T-cell (primary cell): ENCODE results near the gene ZNF343. TPM values are rescaled to one million over a fixed set of nuclear protein-coding genes. Genes with fewer than 3 reads are reported as not detected.

Source experiments
- ATAC-seq, 4 experiments: fragments of 200-7000 bp in 3 of 4; fragments of 150-1000 bp in 1 of 4; cut with Tn5 transposase; replicated peaks in 1 of 4; 1 replicate in 3 of 4; 2 replicates in 1 of 4; pipeline ENCODE4 v1.10.0; 2021; ENCODE audit warnings: moderate library complexity in 3 of 4, mild to moderate bottlenecking in 2 of 4, moderate number of reproducible peaks in 1 of 4
- CTCF ChIA-PET, 2 donors: fragments of 300-600 bp; sonication (Branson Sonifier 250); formaldehyde crosslinking; loops; one replicate each; lab custom pipeline; 2022; ENCODE audit warnings: antibody characterized with exemption in 2 of 2; lab: Charles Lee
- POLR2A ChIA-PET, 2 donors: fragments of 300-600 bp; sonication (Branson Sonifier 250); formaldehyde crosslinking; loops; one replicate each; lab custom pipeline; 2022; ENCODE audit warnings: antibody characterized with exemption in 2 of 2; lab: Charles Lee
- DNase-seq, 35 experiments: peaks; one replicate each; pipeline versions ENCODE4 v3.0.0 to v3.0.0-alpha.2; 2013 to 2023
- H3K27ac ChIP-seq: one replicate; pipeline ENCODE4 v1.5.1; 2013; ENCODE audit warnings: low read length
- H3K27me3 ChIP-seq, 2 experiments: replicated peaks in 1 of 2; 1 replicate in 1 of 2; 2 replicates in 1 of 2; pipeline versions ENCODE4 v1.6.1 to v1.7.0; 2013; ENCODE audit warnings: low read length in 1 of 2, mixed read lengths in 1 of 2; ENCODE audit not compliant: control insufficient read depth in 2 of 2, insufficient read depth in 2 of 2; ENCODE audit errors: extremely low read depth in 1 of 2
- H3K36me3 ChIP-seq, 2 donors: 1 replicate in 1 of 2; 2 replicates in 1 of 2; pipeline versions ENCODE4 v1.6.1 to v1.7.0; 2013; ENCODE audit warnings: low read length in 1 of 2; ENCODE audit not compliant: control insufficient read depth in 2 of 2, insufficient read depth in 1 of 2; ENCODE audit errors: extremely low read depth in 1 of 2
- H3K4me1 ChIP-seq, 2 experiments: 1 replicate in 1 of 2; 2 replicates in 1 of 2; pipeline versions ENCODE4 v1.6.1 to v1.7.0; 2013; ENCODE audit warnings: low read length in 2 of 2, mixed read lengths in 1 of 2; ENCODE audit not compliant: insufficient read depth in 2 of 2, control insufficient read depth in 1 of 2; ENCODE audit errors: extremely low read depth in 1 of 2
- H3K4me3 ChIP-seq, 2 donors: 1 replicate in 1 of 2; 2 replicates in 1 of 2; pipeline versions ENCODE4 v1.5.1 to v1.7.0; 2013; ENCODE audit warnings: mild to moderate bottlenecking in 2 of 2, low read length in 1 of 2, moderate library complexity in 1 of 2; ENCODE audit not compliant: control insufficient read depth in 1 of 2; ENCODE audit errors: extremely low read depth in 1 of 2
- H3K9me3 ChIP-seq: 2 replicates; pipeline ENCODE4 v1.7.0; 2013
- H3K27ac Mint-ChIP-seq, 2 donors: one replicate each; pipeline ENCODE4 v1.8.0; 2020 to 2021; ENCODE audit warnings: mild to moderate bottlenecking in 2 of 2, mixed read lengths in 2 of 2
- H3K27me3 Mint-ChIP-seq, 2 donors: one replicate each; pipeline ENCODE4 v1.8.0; 2021 to 2022; ENCODE audit warnings: mixed read lengths in 2 of 2
- H3K36me3 Mint-ChIP-seq: one replicate; pipeline ENCODE4 v1.8.0; 2021; ENCODE audit warnings: mixed read lengths
- H3K4me1 Mint-ChIP-seq, 3 donors: one replicate each; pipeline ENCODE4 v1.8.0; 2020 to 2022; ENCODE audit warnings: mixed read lengths in 3 of 3, mild to moderate bottlenecking in 1 of 3
- H3K4me3 Mint-ChIP-seq, 3 donors: one replicate each; pipeline ENCODE4 v1.8.0; 2020 to 2022; ENCODE audit warnings: mild to moderate bottlenecking in 3 of 3, mixed read lengths in 3 of 3, moderate library complexity in 3 of 3
- H3K9me3 Mint-ChIP-seq, 3 donors: one replicate each; pipeline ENCODE4 v1.8.0; 2020 to 2022; ENCODE audit warnings: mixed read lengths in 3 of 3
- WGBS: methylation state at CpG from one replicate; pipeline ENCODE4 v1.1.5; 2013; ENCODE audit warnings: missing lambda C conversion rate; ENCODE audit not compliant: insufficient coverage; 5-methylcytosine and 5-hydroxymethylcytosine counted together
- total RNA-seq, 35 experiments: library from RNA in 6 of 35; stranded (reverse) in 6 of 35; fragments of 120-200 nt in 1 of 35; gene quantifications; one replicate each; pipeline versions ENCODE4 v1.2.1 to v1.2.4 and lab custom pipeline; 2013 to 2026

Gene ZNF343
- total RNA-seq, 5 donors from 2014 or later (not counting 1 experiment from before 2014, with no cell fraction given): 7.6 to 14.2 (median 10.9) TPM

- Mint-ChIP-seq H3K4me3 (no peak overlapping the region), H3K27ac (no peak overlapping the region), H3K4me1 (no peaks in the 10 kb centered on the region), H3K27me3 (peaks cover 35 to 37% of the 10 kb centered on the region in 2 donors), H3K36me3 (no peaks in the 10 kb centered on the region), H3K9me3 (no peaks in the 10 kb centered on the region)
- Histone ChIP-seq H3K36me3 (no peaks in the 10 kb centered on the region), H3K27me3 (peaks cover 12 to 46% of the 10 kb centered on the region in 2 experiments), H3K9me3 (no peaks in the 10 kb centered on the region), H3K4me3 (no peak overlapping the region), H3K27ac (no peak overlapping the region), H3K4me1 (no peaks in the 10 kb centered on the region)
- ChIA-PET CTCF (interaction anchor here in 1 of 2 donors (1.1 to 1.6 kb wide), 2 partner anchors 15 to 17 kb away, joined by 4 to 11 read pairs; no protein-coding TSS in a partner anchor), POLR2A (interaction anchor here in 1 of 2 donors (0.7 kb wide), 1 partner anchor 21 kb away, joined by 3 read pairs; no protein-coding TSS in a partner anchor)
- 38% methylated on average over 3 of the region's 8 CpGs for WGBS
- DNase-seq: no peak
- ATAC-seq: no peak
These were observed 30.4 kb upstream of the ZNF343 start for GRCh38 chr20:2538931-2539720.

DNA sequence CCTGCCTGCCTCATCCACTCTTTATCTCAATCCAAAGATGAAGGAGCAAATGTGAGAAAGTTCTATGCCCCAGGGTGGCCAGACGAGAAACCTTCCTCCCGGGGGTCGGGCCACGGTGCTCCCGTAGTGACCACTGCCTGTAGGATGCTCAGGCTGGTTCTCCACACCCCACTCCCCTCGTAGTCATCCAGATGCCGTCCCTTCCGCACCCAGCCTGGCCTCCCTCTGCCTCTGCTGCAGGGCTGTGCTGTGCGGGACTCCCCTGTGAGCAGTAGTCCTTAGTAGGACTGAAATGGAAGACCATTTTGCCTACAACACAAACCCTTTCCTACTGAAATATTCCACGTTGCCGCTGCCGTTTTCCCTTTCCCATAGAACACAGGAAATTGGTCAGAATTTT, 29.6 kb upstream of the ZNF343 start:
- no CpG with 5 or more reads among the region's 12 CpGs for WGBS
- CTCF ChIA-PET: no interaction called here

GRCh38 chr20:2537101-2537500, 28.4 kb upstream of the ZNF343 start:
- no peaks in the 10 kb centered on the region for H3K36me3 ChIP-seq
- Mint-ChIP-seq H3K27me3 (peaks cover 33 to 39% of the 10 kb centered on the region in 2 donors), H3K27ac (no peak overlapping the region), H3K4me1 (no peaks in the 10 kb centered on the region), H3K36me3 (no peaks in the 10 kb centered on the region), H3K4me3 (no peak overlapping the region), H3K9me3 (no peaks in the 10 kb centered on the region)
- H3K9me3 ChIP-seq: no peaks in the 10 kb centered on the region
- H3K27ac ChIP-seq: no peak overlapping the region
- H3K4me1 ChIP-seq: no peaks in the 10 kb centered on the region
- ChIA-PET POLR2A (no interaction called here), CTCF (no interaction called here)
- DNase-seq (no peak), ATAC-seq (no peak)
- H3K27me3 ChIP-seq: peaks cover 13 to 52% of the 10 kb centered on the region in 2 experiments
- no CpG with 5 or more reads among the region's 5 CpGs for WGBS
- H3K4me3 ChIP-seq: no peak overlapping the region

More for the DNA sequence above, 29.6 kb upstream of the ZNF343 start:
- Histone ChIP-seq H3K27me3 (peaks cover 16 to 48% of the 10 kb centered on the region in 2 experiments), H3K27ac (no peak overlapping the region), H3K4me1 (no peaks in the 10 kb centered on the region), H3K36me3 (no peaks in the 10 kb centered on the region), H3K9me3 (no peaks in the 10 kb centered on the region), H3K4me3 (no peak overlapping the region)
- Mint-ChIP-seq H3K36me3 (no peaks in the 10 kb centered on the region), H3K4me1 (no peaks in the 10 kb centered on the region), H3K4me3 (no peak overlapping the region), H3K9me3 (no peaks in the 10 kb centered on the region), H3K27ac (no peak overlapping the region), H3K27me3 (peaks cover 34 to 41% of the 10 kb centered on the region in 2 donors)
- ATAC-seq (no peak), DNase-seq (no peak)
- POLR2A ChIA-PET: no interaction called here

- ChIA-PET CTCF (no interaction called here), POLR2A (no interaction called here)
- H3K27me3 ChIP-seq: peaks cover 13 to 52% of the 10 kb centered on the region in 2 experiments
- H3K9me3 ChIP-seq: no peaks in the 10 kb centered on the region
- Mint-ChIP-seq H3K27me3 (peaks cover 33 to 39% of the 10 kb centered on the region in 2 donors), H3K36me3 (no peaks in the 10 kb centered on the region), H3K27ac (no peak within 1 kb of the TSS), H3K9me3 (no peaks in the 10 kb centered on the region), H3K4me3 (no peak within 1 kb of the TSS), H3K4me1 (no peaks in the 10 kb centered on the region)
- no peak within 1 kb of the TSS for H3K4me3 ChIP-seq
- ATAC-seq: no peak
- DNase-seq: no peak
- no peaks in the 10 kb centered on the region for H3K4me1 ChIP-seq
- H3K36me3 ChIP-seq: no peaks in the 10 kb centered on the region
- H3K27ac ChIP-seq: no peak within 1 kb of the TSS
- WGBS: 73% methylated on average over 13 of the region's 13 CpGs
These were observed 27.9 kb upstream of the ZNF343 start, which contains the start of gene TMC2 for GRCh38 chr20:2536560-2536986. TMC2 (plus strand) TSS chr20:2536573; CDS start chr20:2536622, 49 bp downstream.

- POLR2A ChIA-PET: no interaction called here
- H3K9me3 Mint-ChIP-seq: no peaks in the 10 kb centered on the region
- peaks cover 13 to 52% of the 10 kb centered on the region in 2 experiments for H3K27me3 ChIP-seq
- 66% methylated on average over 5 of the region's 12 CpGs for WGBS
- H3K27ac Mint-ChIP-seq: no peak overlapping the region
- no peak overlapping the region for H3K27ac ChIP-seq
- H3K4me3 ChIP-seq: no peak overlapping the region
- peaks cover 32 to 33% of the 10 kb centered on the region in 2 donors for H3K27me3 Mint-ChIP-seq
- H3K4me1 ChIP-seq: no peaks in the 10 kb centered on the region
- H3K9me3 ChIP-seq: no peaks in the 10 kb centered on the region
- H3K36me3 Mint-ChIP-seq: no peaks in the 10 kb centered on the region
- DNase-seq (no peak), ATAC-seq (no peak)
- H3K4me1 Mint-ChIP-seq: no peaks in the 10 kb centered on the region
- H3K4me3 Mint-ChIP-seq: no peak overlapping the region
- CTCF ChIA-PET: no interaction called here
- no peaks in the 10 kb centered on the region for H3K36me3 ChIP-seq
These were observed 27.2 kb upstream of the ZNF343 start for GRCh38 chr20:2535711-2536559.

GRCh38 chr20:2533118-2533517, 24.4 kb upstream of the ZNF343 start:
- no peaks in the 10 kb centered on the region for H3K9me3 Mint-ChIP-seq
- 73% methylated on average over 5 of the region's 8 CpGs for WGBS
- POLR2A ChIA-PET: no interaction called here
- peaks cover 16 to 22% of the 10 kb centered on the region in 2 donors for H3K27me3 Mint-ChIP-seq
- no peak overlapping the region for H3K4me3 Mint-ChIP-seq
- no peak for ATAC-seq
- Histone ChIP-seq H3K36me3 (no peaks in the 10 kb centered on the region), H3K4me3 (no peak overlapping the region), H3K27ac (no peak overlapping the region), H3K27me3 (peaks cover 3 to 37% of the 10 kb centered on the region in 2 experiments), H3K9me3 (no peaks in the 10 kb centered on the region), H3K4me1 (no peaks in the 10 kb centered on the region)
- peaks cover 7 to 9% (median 8%) of the 10 kb centered on the region in 3 donors for H3K4me1 Mint-ChIP-seq
- no peak for DNase-seq
- no peaks in the 10 kb centered on the region for H3K36me3 Mint-ChIP-seq
- no peak overlapping the region for H3K27ac Mint-ChIP-seq
- CTCF ChIA-PET: interaction anchor here in 1 of 2 donors (1.8 kb wide), 1 partner anchor 11 kb away, joined by 4 read pairs; no protein-coding TSS in a partner anchor
